Liver (tissue), 9 donors: ENCODE data around the gene IL20. TPM values are rescaled to one million over a fixed set of nuclear protein-coding genes. Genes with fewer than 3 reads are reported as not detected.

Source experiments
- DNase-seq: peaks from one replicate; pipeline ENCODE4 v3.0.0-alpha.2; 2017; ENCODE audit warnings: low spot score
- H3K27ac ChIP-seq, 2 donors: one replicate each; pipeline ENCODE4 v1.7.0; 2013; ENCODE audit warnings: inconsistent platforms in 2 of 2, low read length in 2 of 2, control low read depth in 1 of 2, low read depth in 1 of 2, mild to moderate bottlenecking in 1 of 2
- H3K27me3 ChIP-seq, 4 donors: one replicate each; pipeline versions ENCODE4 v1.6.1 to v1.7.0; 2013; ENCODE audit warnings: low read length in 3 of 4, inconsistent platforms in 1 of 4, mild to moderate bottlenecking in 1 of 4, moderate library complexity in 1 of 4; ENCODE audit not compliant: control insufficient read depth in 4 of 4, insufficient read depth in 4 of 4
- H3K36me3 ChIP-seq, 4 donors: one replicate each; pipeline versions ENCODE4 v1.6.1 to v1.7.0; 2013; ENCODE audit warnings: low read length in 3 of 4, mild to moderate bottlenecking in 3 of 4, low read depth in 1 of 4, moderate library complexity in 1 of 4; ENCODE audit not compliant: control insufficient read depth in 4 of 4, insufficient read depth in 3 of 4
- H3K4me1 ChIP-seq, 4 donors: one replicate each; pipeline versions ENCODE4 v1.6.1 to v1.7.0; 2013; ENCODE audit warnings: low read length in 3 of 4, mild to moderate bottlenecking in 3 of 4, moderate library complexity in 1 of 4; ENCODE audit not compliant: control insufficient read depth in 4 of 4, insufficient read depth in 4 of 4
- H3K4me3 ChIP-seq, 3 donors: one replicate each; pipeline versions ENCODE4 v1.6.1 to v1.7.0; 2013; ENCODE audit warnings: low read length in 3 of 3, control low read depth in 1 of 3, low read depth in 1 of 3, mild to moderate bottlenecking in 1 of 3
- H3K9ac ChIP-seq, 2 donors: one replicate each; pipeline ENCODE4 v1.7.0; 2013; ENCODE audit warnings: low read length in 2 of 2, mild to moderate bottlenecking in 2 of 2, moderate library complexity in 2 of 2, control low read depth in 1 of 2, low read depth in 1 of 2
- H3K9me3 ChIP-seq, 4 donors: one replicate each; pipeline versions ENCODE4 v1.6.1 to v1.7.0; 2013; ENCODE audit warnings: low read length in 3 of 4; ENCODE audit not compliant: control insufficient read depth in 4 of 4
- ATF3 ChIP-seq: IDR thresholded peaks from 2 replicates; pipeline ENCODE4 v1.6.1; 2016; ENCODE audit warnings: antibody characterized with exemption
- CTCF ChIP-seq: fragments of 150-350 bp; IDR thresholded peaks from 2 replicates; pipeline ENCODE4 v1.5.1; 2017; ENCODE audit warnings: improper control_type of control experiment, low read depth, low read length; ENCODE audit not compliant: missing input control
- EGR1 ChIP-seq, 2 donors: IDR thresholded peaks; 2 replicates each; pipeline ENCODE4 v1.6.1; 2016 to 2018; ENCODE audit warnings: antibody characterized with exemption in 2 of 2, low read depth in 2 of 2
- FOXA1 ChIP-seq: IDR thresholded peaks from 2 replicates; pipeline ENCODE4 v1.6.1; 2016; ENCODE audit warnings: antibody characterized with exemption
- FOXA2 ChIP-seq: IDR thresholded peaks from 2 replicates; pipeline ENCODE4 v1.6.1; 2016; ENCODE audit warnings: antibody characterized with exemption
- GABPA ChIP-seq, 2 donors: IDR thresholded peaks in 1 of 2; conservative IDR thresholded peaks in 1 of 2; 2 replicates each; pipeline ENCODE4 v1.6.1; 2016; ENCODE audit warnings: antibody characterized with exemption in 2 of 2, mild to moderate bottlenecking in 1 of 2, moderate library complexity in 1 of 2
- HNF4A ChIP-seq, 2 donors: conservative IDR thresholded peaks; 2 replicates each; pipeline ENCODE4 v1.6.1; 2016; ENCODE audit warnings: antibody characterized with exemption in 2 of 2, mild to moderate bottlenecking in 2 of 2
- HNF4G ChIP-seq: IDR thresholded peaks from 2 replicates; pipeline ENCODE4 v1.6.1; 2016; ENCODE audit warnings: antibody characterized with exemption
- JUND ChIP-seq, 2 donors: IDR thresholded peaks; 2 replicates each; pipeline ENCODE4 v1.6.1; 2016; ENCODE audit warnings: antibody characterized with exemption in 2 of 2
- MAX ChIP-seq: IDR thresholded peaks from 2 replicates; pipeline ENCODE4 v1.6.1; 2016; ENCODE audit warnings: antibody characterized with exemption
- NR2F2 ChIP-seq: IDR thresholded peaks from 2 replicates; pipeline ENCODE4 v1.6.1; 2016; ENCODE audit warnings: antibody characterized with exemption
- RAD21 ChIP-seq, 2 donors: IDR thresholded peaks; 2 replicates each; pipeline ENCODE4 v1.6.1; 2016; ENCODE audit warnings: antibody characterized with exemption in 2 of 2, mild to moderate bottlenecking in 2 of 2
- REST ChIP-seq: IDR thresholded peaks from 2 replicates; pipeline ENCODE4 v1.6.1; 2016; ENCODE audit warnings: antibody characterized with exemption, mild to moderate bottlenecking
- RXRA ChIP-seq, 2 donors: IDR thresholded peaks; 2 replicates each; pipeline ENCODE4 v1.6.1; 2017 to 2018; ENCODE audit warnings: antibody characterized with exemption in 2 of 2, mild to moderate bottlenecking in 1 of 2
- SP1 ChIP-seq: IDR thresholded peaks from 2 replicates; pipeline ENCODE4 v1.6.1; 2018; ENCODE audit warnings: antibody characterized with exemption, mild to moderate bottlenecking
- TAF1 ChIP-seq: conservative IDR thresholded peaks from 2 replicates; pipeline ENCODE4 v1.6.1; 2016; ENCODE audit warnings: antibody characterized with exemption, mild to moderate bottlenecking
- YY1 ChIP-seq: IDR thresholded peaks from 2 replicates; pipeline ENCODE4 v1.6.1; 2016; ENCODE audit warnings: antibody characterized with exemption, mild to moderate bottlenecking
- ZBTB33 ChIP-seq: IDR thresholded peaks from 2 replicates; pipeline ENCODE4 v1.6.1; 2016; ENCODE audit warnings: antibody characterized with exemption
- WGBS: extraction: QIAGEN DNeasy Blood & Tissue Kit; methylation state at CpG from one replicate; pipeline ENCODE4 v1.1.7; 2013; 5-methylcytosine and 5-hydroxymethylcytosine counted together
- polyA plus RNA-seq, 2 donors: library from polyadenylated mRNA; stranded (reverse) in 1 of 2; unstranded in 1 of 2; fragments of 200-250 nt in 1 of 2; fragments of >200 nt in 1 of 2; fragmentation: Nextera tagmentation in 1 of 2; extraction: Ambion mirVana in 1 of 2; gene quantifications; one replicate each; pipeline versions ENCODE4 v1.2.1 to v1.2.3, GENCODE V29; 2013 to 2015
- total RNA-seq, 2 donors: library from RNA; depleted of rRNA; stranded (reverse); fragments of >200 nt; gene quantifications; one replicate each; pipeline ENCODE4 v1.2.3, GENCODE V29; 2014
- donor health status: healthy.
- donor health status: healthy.
- donor health status: healthy.
- donor health status: healthy.
- donor health status: healthy.

The IL20 gene
- total and polyA plus RNA-seq, 4 donors: 0.17 TPM; not detected in 3

- Histone ChIP-seq H3K27ac (no peak overlapping the region), H3K9me3 (no peaks in the 10 kb centered on the region), H3K9ac (no peak overlapping the region), H3K36me3 (no peaks in the 10 kb centered on the region), H3K4me3 (no peak overlapping the region), H3K4me1 (peaks cover 0 to 4% (median 0%) of the 10 kb centered on the region in 4 donors), H3K27me3 (no peaks in the 10 kb centered on the region)
- TF ChIP-seq NR2F2 (peak; percentile 32), HNF4A (conservative IDR thresholded peaks at IDR 0.05) (no peak)
- no peak for DNase-seq
- 81% methylated on average over 3 of the region's 3 CpGs for WGBS
These were observed 30.8 kb downstream of the IL20 start for GRCh38 chr1:206896261-206896660.

GRCh38 chr1:206897175-206897574 lies 31.8 kb downstream of the IL20 start, which contains the start of gene IL24:
IL24 (plus strand) TSS chr1:206897443; CDS start chr1:206897833, 390 bp downstream.
- H3K9me3 ChIP-seq: no peaks in the 10 kb centered on the region
- peaks cover 0 to 4% (median 0%) of the 10 kb centered on the region in 4 donors for H3K4me1 ChIP-seq
- no peaks in the 10 kb centered on the region for H3K36me3 ChIP-seq
- WGBS: 83% methylated on average over 4 of the region's 4 CpGs
- H3K27me3 ChIP-seq: no peaks in the 10 kb centered on the region
- no peak for DNase-seq
- H3K9ac ChIP-seq: no peak within 1 kb of the TSS
- H3K27ac ChIP-seq: no peak within 1 kb of the TSS
- TF ChIP-seq SP1 (no peak), NR2F2 (no peak), JUND (IDR thresholded peaks at IDR 0.05) (no peak), MAX (no peak), CTCF (no peak), RXRA (IDR thresholded peaks at IDR 0.05) (no peak), FOXA1 (no peak), YY1 (no peak), TAF1 (no peak), REST (no peak), HNF4A (conservative IDR thresholded peaks at IDR 0.05) (no peak), ATF3 (no peak), EGR1 (IDR thresholded peaks at IDR 0.05; ENCODE audit: low read depth in 2 of 2) (no peak), RAD21 (IDR thresholded peaks at IDR 0.05) (no peak), FOXA2 (no peak), ZBTB33 (no peak), GABPA (IDR thresholded peaks at IDR 0.05 in 1 of 2, conservative IDR thresholded peaks at IDR 0.05 in 1 of 2) (no peak), HNF4G (no peak)
- no peak within 1 kb of the TSS for H3K4me3 ChIP-seq
